Liver (tissue), 9 donors: ENCODE data around the gene ADGRA3. TPM values are rescaled to one million over a fixed set of nuclear protein-coding genes. Genes with fewer than 3 reads are reported as not detected.

Experiments used
- DNase-seq: peaks from one replicate; pipeline ENCODE4 v3.0.0-alpha.2; 2017; ENCODE audit warnings: low spot score
- H3K27ac ChIP-seq, 2 donors: one replicate each; pipeline ENCODE4 v1.7.0; 2013; ENCODE audit warnings: inconsistent platforms in 2 of 2, low read length in 2 of 2, control low read depth in 1 of 2, low read depth in 1 of 2, mild to moderate bottlenecking in 1 of 2
- H3K27me3 ChIP-seq, 4 donors: one replicate each; pipeline versions ENCODE4 v1.6.1 to v1.7.0; 2013; ENCODE audit warnings: low read length in 3 of 4, inconsistent platforms in 1 of 4, mild to moderate bottlenecking in 1 of 4, moderate library complexity in 1 of 4; ENCODE audit not compliant: control insufficient read depth in 4 of 4, insufficient read depth in 4 of 4
- H3K36me3 ChIP-seq, 4 donors: one replicate each; pipeline versions ENCODE4 v1.6.1 to v1.7.0; 2013; ENCODE audit warnings: low read length in 3 of 4, mild to moderate bottlenecking in 3 of 4, low read depth in 1 of 4, moderate library complexity in 1 of 4; ENCODE audit not compliant: control insufficient read depth in 4 of 4, insufficient read depth in 3 of 4
- H3K4me1 ChIP-seq, 4 donors: one replicate each; pipeline versions ENCODE4 v1.6.1 to v1.7.0; 2013; ENCODE audit warnings: low read length in 3 of 4, mild to moderate bottlenecking in 3 of 4, moderate library complexity in 1 of 4; ENCODE audit not compliant: control insufficient read depth in 4 of 4, insufficient read depth in 4 of 4
- H3K4me3 ChIP-seq, 3 donors: one replicate each; pipeline versions ENCODE4 v1.6.1 to v1.7.0; 2013; ENCODE audit warnings: low read length in 3 of 3, control low read depth in 1 of 3, low read depth in 1 of 3, mild to moderate bottlenecking in 1 of 3
- H3K9ac ChIP-seq, 2 donors: one replicate each; pipeline ENCODE4 v1.7.0; 2013; ENCODE audit warnings: low read length in 2 of 2, mild to moderate bottlenecking in 2 of 2, moderate library complexity in 2 of 2, control low read depth in 1 of 2, low read depth in 1 of 2
- H3K9me3 ChIP-seq, 4 donors: one replicate each; pipeline versions ENCODE4 v1.6.1 to v1.7.0; 2013; ENCODE audit warnings: low read length in 3 of 4; ENCODE audit not compliant: control insufficient read depth in 4 of 4
- ATF3 ChIP-seq: IDR thresholded peaks from 2 replicates; pipeline ENCODE4 v1.6.1; 2016; ENCODE audit warnings: antibody characterized with exemption
- CTCF ChIP-seq: fragments of 150-350 bp; IDR thresholded peaks from 2 replicates; pipeline ENCODE4 v1.5.1; 2017; ENCODE audit warnings: improper control_type of control experiment, low read depth, low read length; ENCODE audit not compliant: missing input control
- EGR1 ChIP-seq, 2 donors: IDR thresholded peaks; 2 replicates each; pipeline ENCODE4 v1.6.1; 2016 to 2018; ENCODE audit warnings: antibody characterized with exemption in 2 of 2, low read depth in 2 of 2
- FOXA2 ChIP-seq: IDR thresholded peaks from 2 replicates; pipeline ENCODE4 v1.6.1; 2016; ENCODE audit warnings: antibody characterized with exemption
- JUND ChIP-seq, 2 donors: IDR thresholded peaks; 2 replicates each; pipeline ENCODE4 v1.6.1; 2016; ENCODE audit warnings: antibody characterized with exemption in 2 of 2
- MAX ChIP-seq: IDR thresholded peaks from 2 replicates; pipeline ENCODE4 v1.6.1; 2016; ENCODE audit warnings: antibody characterized with exemption
- REST ChIP-seq: IDR thresholded peaks from 2 replicates; pipeline ENCODE4 v1.6.1; 2016; ENCODE audit warnings: antibody characterized with exemption, mild to moderate bottlenecking
- RXRA ChIP-seq, 2 donors: IDR thresholded peaks; 2 replicates each; pipeline ENCODE4 v1.6.1; 2017 to 2018; ENCODE audit warnings: antibody characterized with exemption in 2 of 2, mild to moderate bottlenecking in 1 of 2
- YY1 ChIP-seq: IDR thresholded peaks from 2 replicates; pipeline ENCODE4 v1.6.1; 2016; ENCODE audit warnings: antibody characterized with exemption, mild to moderate bottlenecking
- ZBTB33 ChIP-seq: IDR thresholded peaks from 2 replicates; pipeline ENCODE4 v1.6.1; 2016; ENCODE audit warnings: antibody characterized with exemption
- WGBS: extraction: QIAGEN DNeasy Blood & Tissue Kit; methylation state at CpG from one replicate; pipeline ENCODE4 v1.1.7; 2013; 5-methylcytosine and 5-hydroxymethylcytosine counted together
- polyA plus RNA-seq, 2 donors: library from polyadenylated mRNA; stranded (reverse) in 1 of 2; unstranded in 1 of 2; fragments of 200-250 nt in 1 of 2; fragments of >200 nt in 1 of 2; fragmentation: Nextera tagmentation in 1 of 2; extraction: Ambion mirVana in 1 of 2; gene quantifications; one replicate each; pipeline versions ENCODE4 v1.2.1 to v1.2.3, GENCODE V29; 2013 to 2015
- total RNA-seq, 2 donors: library from RNA; depleted of rRNA; stranded (reverse); fragments of >200 nt; gene quantifications; one replicate each; pipeline ENCODE4 v1.2.3, GENCODE V29; 2014
- donor health status: healthy.
- donor health status: healthy.
- donor health status: healthy.
- donor health status: healthy.
- donor health status: healthy.

Gene ADGRA3
- total and polyA plus RNA-seq, 4 donors: 15.2 to 239 (median 32.6) TPM

- H3K9me3 ChIP-seq: no peaks in the 10 kb centered on the region
- H3K4me1 ChIP-seq: no peaks in the 10 kb centered on the region
- H3K27ac ChIP-seq: no peak overlapping the region
- H3K9ac ChIP-seq: no peak overlapping the region
- no peak for DNase-seq
- no peak overlapping the region for H3K4me3 ChIP-seq
- no peak for TF ChIP-seq ATF3
- H3K27me3 ChIP-seq: no peaks in the 10 kb centered on the region
- H3K36me3 ChIP-seq: peaks cover 0 to 3% (median 1%) of the 10 kb centered on the region in 4 donors
- WGBS: 0% methylated on average over 1 of the region's 1 CpG
These were observed 170.8 kb downstream of the ADGRA3 start for GRCh38 chr4:22345055-22345454.

- peaks cover 0 to 3% (median 1%) of the 10 kb centered on the region in 4 donors for H3K36me3 ChIP-seq
- WGBS: 97% methylated on average over 2 of the region's 2 CpGs
- H3K9ac ChIP-seq: no peak overlapping the region
- no peak overlapping the region for H3K4me3 ChIP-seq
- DNase-seq: no peak
- TF ChIP-seq CTCF (no peak), FOXA2 (no peak), JUND (IDR thresholded peaks at IDR 0.05) (no peak), REST (no peak), ZBTB33 (no peak)
- H3K27me3 ChIP-seq: no peaks in the 10 kb centered on the region
- no peaks in the 10 kb centered on the region for H3K9me3 ChIP-seq
- H3K4me1 ChIP-seq: no peaks in the 10 kb centered on the region
- H3K27ac ChIP-seq: no peak overlapping the region
These were observed 172.3 kb downstream of the ADGRA3 start for GRCh38 chr4:22343606-22344005.

GRCh38 chr4:22339491-22339890 is 176.4 kb downstream of the ADGRA3 start:
- Histone ChIP-seq H3K27ac (no peak overlapping the region), H3K9me3 (no peaks in the 10 kb centered on the region), H3K27me3 (no peaks in the 10 kb centered on the region), H3K36me3 (peaks cover 0 to 3% (median 1%) of the 10 kb centered on the region in 4 donors), H3K4me1 (no peaks in the 10 kb centered on the region), H3K4me3 (no peak overlapping the region), H3K9ac (no peak overlapping the region)
- TF ChIP-seq YY1 (no peak), ATF3 (no peak), JUND (IDR thresholded peaks at IDR 0.05) (no peak), MAX (no peak), EGR1 (IDR thresholded peaks at IDR 0.05; ENCODE audit: low read depth in 2 of 2) (no peak), RXRA (IDR thresholded peaks at IDR 0.05) (no peak), ZBTB33 (no peak)
- 82% methylated on average over 5 of the region's 5 CpGs for WGBS
- DNase-seq: no peak
